Measurements from ENCODE around the gene PLA2G12B. TPM values are rescaled to one million over a fixed set of nuclear protein-coding genes. Genes with fewer than 3 reads are reported as not detected.

The PLA2G12B gene
- total and polyA plus RNA-seq, 2 of the 8 experiments (the other 6 are each of a cell fraction or from before 2014, with no cell fraction given) = not detected

GRCh38 chr10:72898616-72899015 lies 56.0 kb downstream of the PLA2G12B start:
- Histone ChIP-seq H3K4me2 (ENCODE audit: insufficient read depth in 1 of 2, low read depth in 2 of 2, low read length in 2 of 2) (no peak overlapping the region), H2BK20ac (ENCODE audit: low read length) (no peak overlapping the region), H3K27me3 (replicated peaks in 1 of 4; ENCODE audit: control insufficient read depth in 3 of 4, extremely low read depth in 1 of 4, insufficient read depth in 3 of 4, low read length in 3 of 4) (no peaks in the 10 kb centered on the region), H2AFZ (ENCODE audit: low read length) (no peak overlapping the region), H3K4me1 (replicated peaks in 1 of 4; ENCODE audit: control insufficient read depth in 3 of 4, insufficient read depth in 4 of 4, low read length in 3 of 4) (peaks cover 0 to 3% (median 0%) of the 10 kb centered on the region in 4 experiments; a peak in 2 of 7 replicates), H3K14ac (ENCODE audit: insufficient read length) (no peak overlapping the region), H2BK15ac (ENCODE audit: low read length) (no peak overlapping the region), H2BK120ac (replicated peaks; ENCODE audit: low read depth, low read length) (no peak overlapping the region), H3K4ac (replicated peaks; ENCODE audit: insufficient read length, low read depth, low read length) (no peak overlapping the region), H2BK12ac (ENCODE audit: low read depth, low read length) (no peak overlapping the region), H2BK5ac (ENCODE audit: low read depth, low read length) (no peak overlapping the region), H4K5ac (ENCODE audit: insufficient read length, low read depth, low read length) (no peak overlapping the region), H4K91ac (replicated peaks; ENCODE audit: insufficient read length, low read length) (no peak overlapping the region), H4K8ac (ENCODE audit: extremely low read depth, insufficient read depth, low read length) (no peak overlapping the region), H3K36me3 (ENCODE audit: control insufficient read depth in 2 of 4, insufficient read depth in 4 of 4, low read length in 3 of 4) (no peaks in the 10 kb centered on the region), H3K18ac (ENCODE audit: extremely low read depth, low read length) (no peak overlapping the region), H3K27ac (ENCODE audit: low read depth, low read length) (no peak overlapping the region), H2AK5ac (ENCODE audit: low read depth, low read length) (no peak overlapping the region), H3K79me1 (ENCODE audit: low read depth, low read length) (no peaks in the 10 kb centered on the region), H3K56ac (replicated peaks; ENCODE audit: insufficient read length, low read depth, low read length) (no peak overlapping the region), H3K23me2 (ENCODE audit: low read depth, low read length) (no peaks in the 10 kb centered on the region), H3K9me3 (ENCODE audit: insufficient read depth in 2 of 2, low read depth in 1 of 2, low read length in 1 of 2) (peaks cover 0 to 4% of the 10 kb centered on the region in 2 experiments; a peak in 1 of 4 replicates), H4K20me1 (replicated peaks in 1 of 2; ENCODE audit: control insufficient read depth in 1 of 2, insufficient read depth in 2 of 2, low read length in 2 of 2) (no peaks in the 10 kb centered on the region), H3K4me3 (ENCODE audit: extremely low read depth in 1 of 4, insufficient read depth in 2 of 4, low read depth in 3 of 4, low read length in 4 of 4) (no peak overlapping the region), H3K23ac (ENCODE audit: insufficient read length) (no peak overlapping the region), H3K79me2 (ENCODE audit: control insufficient read depth in 1 of 2, insufficient read depth in 2 of 2, low read length in 2 of 2) (no peaks in the 10 kb centered on the region), H3K9ac (replicated peaks in 1 of 4; ENCODE audit: extremely low read depth in 1 of 4, low read depth in 3 of 4, low read length in 3 of 4) (no peak overlapping the region)
- DNase-seq (ENCODE audit: low read depth in 1 of 2, low spot score in 2 of 2) (no peak), FAIRE-seq (no peak)
- POLR2A ChIA-PET (ENCODE audit: partially characterized antibody) = no interaction called here
- 91% methylated on average over 10 of the region's 10 CpGs; no CpG with 5 or more reads in 1 of the 2 experiments for WGBS, 2 experiments (ENCODE audit: extremely low coverage in 1 of 2, insufficient coverage in 1 of 2, insufficient read length in 1 of 2, insufficient replicate concordance in 2 of 2, low coverage in 1 of 2, low lambda C conversion rate in 2 of 2, missing lambda C conversion rate in 1 of 2)
- CTCF ChIA-PET (ENCODE audit: partially characterized antibody) = interaction anchor here (0.6 kb wide), 1 partner anchor 568 kb away, joined by 5 read pairs; no protein-coding TSS in a partner anchor
- TF ChIP-seq TBP (IDR thresholded peaks at IDR 0.05; ENCODE audit: low read depth, low read length) (no peak), EP300 (IDR thresholded peaks at IDR 0.05; ENCODE audit: borderline replicate concordance in 1 of 2, low read depth in 2 of 2, low read length in 2 of 2) (no peak), SP1 (IDR thresholded peaks at IDR 0.05; ENCODE audit: low read depth, low read length) (no peak), BACH1 (IDR thresholded peaks at IDR 0.05; ENCODE audit: low read length) (no peak), MAX (IDR thresholded peaks at IDR 0.05) (no peak), CREB1 (IDR thresholded peaks at IDR 0.05) (no peak), ASH2L (IDR thresholded peaks at IDR 0.05; ENCODE audit: low read length) (no peak), RXRA (IDR thresholded peaks at IDR 0.05; ENCODE audit: insufficient read depth, low read depth, low read length) (no peak), JUN (IDR thresholded peaks at IDR 0.05; ENCODE audit: low read depth, low read length) (no peak), SRF (IDR thresholded peaks at IDR 0.05; ENCODE audit: low read depth, low read length) (no peak), POLR2A (IDR thresholded peaks at IDR 0.05; ENCODE audit: control extremely low read depth in 1 of 2, low read depth in 2 of 2, low read length in 2 of 2) (no peak), BRCA1 (IDR thresholded peaks at IDR 0.05; ENCODE audit: low read depth, low read length) (no peak), CBX5 (IDR thresholded peaks at IDR 0.05; ENCODE audit: low read depth, low read length) (no peak), USF2 (IDR thresholded peaks at IDR 0.05; ENCODE audit: low read length) (no peak), CHD1 (IDR thresholded peaks at IDR 0.05; ENCODE audit: low read depth, low read length) (no peak)

Data from H1 (cell line).